ENCODE data around the gene CSPG5.

The CSPG5 gene, protein sequence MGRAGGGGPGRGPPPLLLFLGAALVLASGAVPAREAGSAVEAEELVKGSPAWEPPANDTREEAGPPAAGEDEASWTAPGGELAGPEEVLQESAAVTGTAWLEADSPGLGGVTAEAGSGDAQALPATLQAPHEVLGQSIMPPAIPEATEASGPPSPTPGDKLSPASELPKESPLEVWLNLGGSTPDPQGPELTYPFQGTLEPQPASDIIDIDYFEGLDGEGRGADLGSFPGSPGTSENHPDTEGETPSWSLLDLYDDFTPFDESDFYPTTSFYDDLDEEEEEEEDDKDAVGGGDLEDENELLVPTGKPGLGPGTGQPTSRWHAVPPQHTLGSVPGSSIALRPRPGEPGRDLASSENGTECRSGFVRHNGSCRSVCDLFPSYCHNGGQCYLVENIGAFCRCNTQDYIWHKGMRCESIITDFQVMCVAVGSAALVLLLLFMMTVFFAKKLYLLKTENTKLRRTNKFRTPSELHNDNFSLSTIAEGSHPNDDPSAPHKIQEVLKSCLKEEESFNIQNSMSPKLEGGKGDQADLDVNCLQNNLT

DNA sequence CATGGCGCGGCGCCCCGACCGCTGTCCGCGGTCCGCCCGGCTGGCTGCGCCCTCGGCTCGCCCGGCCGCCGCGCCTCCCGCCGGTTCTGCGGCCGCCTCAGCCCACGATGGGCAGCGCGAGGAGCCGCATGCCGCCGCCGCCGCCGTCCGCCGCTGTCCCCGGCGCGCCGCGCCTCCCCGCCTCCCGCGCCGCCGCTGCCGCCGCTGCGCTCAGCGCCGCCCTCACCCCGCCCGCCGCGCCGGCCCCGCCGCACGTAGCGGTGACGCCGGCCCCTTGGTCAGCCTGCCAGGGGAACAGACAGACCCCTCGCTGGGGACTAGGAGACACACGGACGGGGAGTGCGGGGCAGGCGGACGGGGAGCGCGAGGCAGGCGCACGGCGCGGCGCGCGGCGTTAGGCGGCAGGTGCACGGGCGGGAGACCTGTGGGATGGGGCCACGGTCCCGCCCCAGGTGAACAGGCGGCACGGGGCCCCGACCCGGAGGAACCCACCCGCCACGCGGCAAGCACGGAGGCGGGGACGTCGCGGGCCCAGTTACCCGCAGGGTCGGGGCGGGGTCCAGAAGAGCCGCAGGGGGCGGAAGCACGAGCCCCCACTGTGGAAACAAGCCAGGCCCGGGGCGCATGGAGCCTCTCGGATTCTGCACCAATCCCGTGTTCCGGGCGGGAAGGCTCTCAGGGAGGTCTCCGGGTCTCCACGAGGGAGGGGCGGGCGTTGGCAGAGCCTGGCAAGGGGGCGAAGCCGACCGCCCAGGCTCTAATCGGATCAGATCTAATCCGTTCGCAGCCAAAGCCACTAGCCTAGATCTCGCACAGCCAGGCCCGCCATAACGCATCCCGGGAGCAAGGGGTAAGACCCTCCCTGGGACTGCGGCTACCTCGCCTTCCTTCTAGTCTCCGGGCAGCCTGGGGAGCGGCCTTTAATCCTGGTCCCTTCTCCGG is at the start of gene CSPG5:
Gene CSPG5, minus strand, starts transcription at position 175 of the 942 bp plus-strand sequence. Its CDS starts 172 bp downstream, at position 3.
- peak within 1 kb of the TSS; percentile 39 for H3K4me3 ChIP-seq (ENCODE audit: control insufficient read depth, low read depth, low read length)
- TF ChIP-seq, protein P1, sequence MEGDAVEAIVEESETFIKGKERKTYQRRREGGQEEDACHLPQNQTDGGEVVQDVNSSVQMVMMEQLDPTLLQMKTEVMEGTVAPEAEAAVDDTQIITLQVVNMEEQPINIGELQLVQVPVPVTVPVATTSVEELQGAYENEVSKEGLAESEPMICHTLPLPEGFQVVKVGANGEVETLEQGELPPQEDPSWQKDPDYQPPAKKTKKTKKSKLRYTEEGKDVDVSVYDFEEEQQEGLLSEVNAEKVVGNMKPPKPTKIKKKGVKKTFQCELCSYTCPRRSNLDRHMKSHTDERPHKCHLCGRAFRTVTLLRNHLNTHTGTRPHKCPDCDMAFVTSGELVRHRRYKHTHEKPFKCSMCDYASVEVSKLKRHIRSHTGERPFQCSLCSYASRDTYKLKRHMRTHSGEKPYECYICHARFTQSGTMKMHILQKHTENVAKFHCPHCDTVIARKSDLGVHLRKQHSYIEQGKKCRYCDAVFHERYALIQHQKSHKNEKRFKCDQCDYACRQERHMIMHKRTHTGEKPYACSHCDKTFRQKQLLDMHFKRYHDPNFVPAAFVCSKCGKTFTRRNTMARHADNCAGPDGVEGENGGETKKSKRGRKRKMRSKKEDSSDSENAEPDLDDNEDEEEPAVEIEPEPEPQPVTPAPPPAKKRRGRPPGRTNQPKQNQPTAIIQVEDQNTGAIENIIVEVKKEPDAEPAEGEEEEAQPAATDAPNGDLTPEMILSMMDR (IDR thresholded peaks at IDR 0.05; ENCODE audit: control insufficient read depth, insufficient read depth, low read depth, low read length, missing control alignments), result no peak
- no peak for DNase-seq (ENCODE audit: low read depth)

DNA sequence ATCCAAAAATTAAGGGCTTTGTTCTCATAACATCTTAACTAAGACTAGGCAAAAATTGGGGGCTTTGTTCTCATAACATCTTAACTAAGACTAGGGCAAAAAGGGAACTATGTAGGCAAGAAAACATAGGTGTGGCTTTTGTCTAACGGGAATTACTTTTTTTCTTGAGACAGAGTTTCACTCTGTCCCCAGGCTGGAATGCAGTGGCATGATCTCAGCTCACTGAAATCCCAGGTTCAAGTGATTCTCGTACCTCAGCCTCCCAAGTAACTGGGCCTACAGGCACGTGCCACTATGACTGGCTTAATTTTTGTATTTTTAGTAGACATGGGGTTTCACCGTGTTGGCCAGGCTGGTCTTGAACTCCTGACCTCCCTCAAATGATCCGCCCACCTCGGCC is 49.8 kb upstream of the CSPG5 start:
- DNase-seq (ENCODE audit: low read depth), result no peak
- TF ChIP-seq, protein P1 (IDR thresholded peaks at IDR 0.05; ENCODE audit: control insufficient read depth, insufficient read depth, low read depth, low read length, missing control alignments), result no peak
- no peak overlapping the region for H3K4me3 ChIP-seq (ENCODE audit: control insufficient read depth, low read depth, low read length)

DNA sequence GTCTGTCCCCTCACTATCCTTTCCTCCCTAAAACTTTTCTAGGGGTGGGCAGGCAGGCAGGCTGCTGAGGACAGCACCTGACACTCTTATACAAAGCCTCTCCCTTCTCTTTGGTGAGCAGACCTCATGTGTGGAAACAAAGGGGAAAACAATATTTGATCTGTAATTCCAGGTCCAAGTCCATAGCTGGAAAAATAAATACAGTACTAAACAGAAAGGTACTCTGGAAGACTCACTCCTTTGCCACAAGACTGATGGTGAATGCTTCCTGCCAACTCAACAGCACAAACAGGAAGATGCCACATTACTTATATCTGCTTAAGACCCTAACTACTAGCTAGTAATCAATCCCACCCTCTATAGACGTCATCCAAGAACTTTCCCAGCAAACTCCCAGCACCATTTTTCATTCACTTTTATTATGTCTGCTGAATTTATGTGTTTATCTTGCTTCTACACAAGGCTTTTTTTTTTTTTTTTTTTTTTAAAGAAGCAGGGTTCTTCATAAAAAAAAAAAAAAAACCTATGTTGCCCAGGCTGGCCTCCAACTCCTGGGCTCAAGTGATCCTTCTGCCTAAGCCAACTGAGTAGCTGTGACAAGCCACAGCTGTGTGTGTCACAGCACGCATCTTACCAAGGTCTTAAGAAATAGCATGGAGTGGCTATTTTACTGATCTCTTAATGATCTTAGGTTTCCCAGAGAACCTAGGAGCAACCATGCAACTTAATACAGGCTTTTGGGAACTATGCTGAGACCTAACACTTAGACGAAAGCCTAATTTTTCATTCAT is 44.2 kb upstream of the CSPG5 start:
- TF ChIP-seq, protein P1 (IDR thresholded peaks at IDR 0.05; ENCODE audit: control insufficient read depth, insufficient read depth, low read depth, low read length, missing control alignments), result no peak
- DNase-seq (ENCODE audit: low read depth), result no peak
- no peak overlapping the region for H3K4me3 ChIP-seq (ENCODE audit: control insufficient read depth, low read depth, low read length)

DNA sequence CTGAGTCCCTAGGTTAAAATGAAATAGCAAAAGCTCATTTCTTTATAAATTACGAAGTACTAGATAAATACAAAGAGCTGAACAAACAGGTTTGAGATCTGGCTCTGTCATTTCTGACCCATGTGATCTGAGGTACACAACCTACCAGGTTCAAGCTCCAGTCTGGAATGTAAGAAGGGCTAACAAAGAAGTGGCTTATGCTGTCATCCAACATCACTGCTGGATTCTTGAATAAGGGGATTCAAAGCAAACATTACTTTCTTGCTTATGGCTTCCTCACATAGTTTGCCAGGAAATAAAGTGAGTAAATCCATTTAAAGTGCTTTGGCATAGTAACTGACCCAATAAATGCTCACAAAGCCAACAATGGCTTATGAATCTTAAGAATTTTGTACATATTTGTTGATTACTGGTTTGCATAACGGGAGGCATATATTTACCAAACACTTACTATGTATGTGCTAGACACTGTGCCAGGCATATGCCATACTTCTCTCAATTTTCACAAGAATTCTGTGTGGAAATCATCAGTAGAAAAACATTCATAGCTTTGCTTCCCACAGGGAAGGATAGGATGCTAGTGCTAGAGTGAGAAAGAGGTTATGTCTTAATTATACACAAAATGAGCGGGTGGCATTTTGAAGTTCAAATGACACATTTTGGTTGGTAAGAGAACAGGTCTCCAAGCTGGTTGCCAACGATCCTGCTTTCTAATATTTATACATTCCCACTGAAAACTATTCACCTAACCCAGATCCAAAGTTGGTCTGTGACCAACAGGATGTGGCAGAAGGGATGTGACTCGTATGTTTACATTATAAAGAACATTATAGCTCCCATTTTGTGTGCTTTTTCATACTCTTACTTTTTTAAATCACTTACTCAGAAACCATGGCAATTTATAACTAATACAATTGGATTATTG is 38.7 kb upstream of the CSPG5 start:
- no peak overlapping the region for H3K4me3 ChIP-seq (ENCODE audit: control insufficient read depth, low read depth, low read length)
- no peak for DNase-seq (ENCODE audit: low read depth)
- TF ChIP-seq, protein P1 (IDR thresholded peaks at IDR 0.05; ENCODE audit: control insufficient read depth, insufficient read depth, low read depth, low read length, missing control alignments), result no peak

DNA sequence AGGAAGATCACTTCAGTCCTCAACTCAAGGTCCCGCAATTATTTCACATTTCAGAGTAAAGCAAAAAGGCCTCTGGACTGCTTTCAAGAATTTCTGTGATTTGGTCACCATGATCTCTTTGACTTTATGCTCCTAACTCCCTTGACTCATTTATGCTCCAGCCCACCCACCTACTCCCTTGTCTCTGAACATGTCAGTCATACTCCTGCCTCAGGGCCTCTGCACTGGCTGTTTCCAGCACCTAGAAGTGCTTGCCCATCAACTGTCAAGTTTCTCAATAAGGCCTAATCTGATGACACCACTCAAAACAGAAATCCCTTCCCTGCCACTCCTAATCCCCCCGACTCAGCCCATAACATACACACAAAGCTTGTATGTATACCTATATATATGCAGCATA is 36.1 kb upstream of the CSPG5 start:
- no peak for DNase-seq (ENCODE audit: low read depth)
- H3K4me3 ChIP-seq (ENCODE audit: control insufficient read depth, low read depth, low read length), result no peak overlapping the region
- TF ChIP-seq, protein P1 (IDR thresholded peaks at IDR 0.05; ENCODE audit: control insufficient read depth, insufficient read depth, low read depth, low read length, missing control alignments), result no peak

Measured in AG09309 (cell line).